Daoy (cell line): ENCODE measurements around the gene POLR2A. TPM values are rescaled to one million over a fixed set of nuclear protein-coding genes. Genes with fewer than 3 reads are reported as not detected.

ENCODE experiments used
- DNase-seq: peaks from one replicate; pipeline ENCODE4 v3.0.0-alpha.2; 2015; ENCODE audit warnings: low read depth
- total RNA-seq: library from RNA; depleted of rRNA; stranded (reverse); fragments of >200 nt; shearing (Covaris generic); gene quantifications from 2 replicates; pipeline ENCODE4 v1.2.3, GENCODE V29; 2014; rRNA removed

The POLR2A gene
- total RNA-seq = 56.2 and 74.4 TPM in 2 replicates

DNA sequence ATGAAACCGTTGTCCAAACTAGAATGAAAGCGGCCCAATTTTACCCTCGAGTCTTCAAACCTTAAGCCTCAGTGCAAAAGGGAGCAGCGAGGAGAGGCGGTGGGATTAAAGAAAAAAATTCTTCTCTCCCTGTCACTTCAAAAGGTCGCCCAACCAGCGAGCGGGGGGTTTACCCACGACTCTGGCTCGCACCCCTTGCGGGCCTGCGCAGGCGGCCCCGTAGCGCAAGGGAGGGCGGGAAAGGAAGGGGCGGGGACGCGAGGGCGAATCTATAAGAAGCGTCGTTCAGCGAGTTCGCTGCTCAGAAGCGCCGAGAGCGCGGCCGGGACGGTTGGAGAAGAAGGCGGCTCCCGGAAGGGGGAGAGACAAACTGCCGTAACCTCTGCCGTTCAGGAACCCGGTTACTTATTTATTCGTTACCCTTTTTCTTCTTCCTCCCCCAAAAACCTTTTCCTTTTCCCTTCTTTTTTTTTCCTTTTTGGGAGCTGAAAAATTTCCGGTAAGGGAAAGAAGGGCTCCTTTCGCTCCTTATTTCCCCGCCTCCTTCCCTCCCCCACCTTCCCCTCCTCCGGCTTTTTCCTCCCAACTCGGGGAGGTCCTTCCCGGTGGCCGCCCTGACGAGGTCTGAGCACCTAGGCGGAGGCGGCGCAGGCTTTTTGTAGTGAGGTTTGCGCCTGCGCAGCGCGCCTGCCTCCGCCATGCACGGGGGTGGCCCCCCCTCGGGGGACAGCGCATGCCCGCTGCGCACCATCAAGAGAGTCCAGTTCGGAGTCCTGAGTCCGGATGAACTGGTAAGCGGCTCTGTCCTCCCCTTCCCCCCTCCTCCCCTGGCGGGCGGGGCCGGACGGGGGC is at the start of gene POLR2A:
POLR2A (plus strand) TSS at position 300 of the 852 bp plus-strand sequence.
- peak; percentile 98 for DNase-seq

DNA sequence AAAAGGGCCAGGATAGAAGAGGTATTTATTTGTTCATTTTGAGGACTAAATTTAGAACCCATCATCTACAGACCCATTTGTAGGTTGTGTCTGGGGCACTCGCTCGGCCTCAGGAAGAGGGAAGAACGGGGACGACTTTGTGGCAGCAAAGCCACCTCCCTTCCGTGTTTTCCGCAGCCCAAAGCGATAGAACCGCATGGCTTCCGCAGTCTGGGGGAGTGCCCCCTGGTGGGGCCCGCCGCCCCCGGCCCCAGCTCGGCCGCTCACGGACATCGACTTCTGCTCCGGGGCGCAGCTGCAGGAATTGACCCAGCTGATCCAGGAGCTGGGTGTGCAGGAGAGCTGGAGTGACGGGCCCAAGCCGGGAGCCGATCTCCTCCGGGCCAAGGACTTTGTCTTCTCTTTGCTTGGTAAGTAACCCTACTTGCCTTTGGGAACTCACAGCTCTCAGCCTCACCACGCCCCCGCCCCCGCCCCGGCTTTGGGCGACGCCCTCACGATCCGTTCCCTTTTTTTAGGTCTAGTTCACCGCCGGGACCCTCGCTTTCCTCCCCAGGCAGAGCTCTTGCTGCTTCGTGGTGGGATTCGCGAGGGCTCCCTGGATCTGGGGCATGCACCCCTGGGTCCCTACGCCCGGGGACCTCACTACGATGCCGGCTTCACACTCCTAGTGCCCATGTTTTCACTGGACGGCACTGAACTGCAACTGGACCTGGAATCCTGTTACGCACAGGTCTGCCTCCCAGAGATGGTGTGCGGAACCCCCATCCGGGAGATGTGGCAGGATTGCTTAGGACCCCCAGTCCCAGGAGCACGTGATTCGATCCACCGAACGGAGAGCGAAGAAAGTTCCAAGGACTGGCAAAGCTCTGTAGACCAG is 48.2 kb upstream of the POLR2A start:
- DNase-seq = peak; percentile 70

DNA sequence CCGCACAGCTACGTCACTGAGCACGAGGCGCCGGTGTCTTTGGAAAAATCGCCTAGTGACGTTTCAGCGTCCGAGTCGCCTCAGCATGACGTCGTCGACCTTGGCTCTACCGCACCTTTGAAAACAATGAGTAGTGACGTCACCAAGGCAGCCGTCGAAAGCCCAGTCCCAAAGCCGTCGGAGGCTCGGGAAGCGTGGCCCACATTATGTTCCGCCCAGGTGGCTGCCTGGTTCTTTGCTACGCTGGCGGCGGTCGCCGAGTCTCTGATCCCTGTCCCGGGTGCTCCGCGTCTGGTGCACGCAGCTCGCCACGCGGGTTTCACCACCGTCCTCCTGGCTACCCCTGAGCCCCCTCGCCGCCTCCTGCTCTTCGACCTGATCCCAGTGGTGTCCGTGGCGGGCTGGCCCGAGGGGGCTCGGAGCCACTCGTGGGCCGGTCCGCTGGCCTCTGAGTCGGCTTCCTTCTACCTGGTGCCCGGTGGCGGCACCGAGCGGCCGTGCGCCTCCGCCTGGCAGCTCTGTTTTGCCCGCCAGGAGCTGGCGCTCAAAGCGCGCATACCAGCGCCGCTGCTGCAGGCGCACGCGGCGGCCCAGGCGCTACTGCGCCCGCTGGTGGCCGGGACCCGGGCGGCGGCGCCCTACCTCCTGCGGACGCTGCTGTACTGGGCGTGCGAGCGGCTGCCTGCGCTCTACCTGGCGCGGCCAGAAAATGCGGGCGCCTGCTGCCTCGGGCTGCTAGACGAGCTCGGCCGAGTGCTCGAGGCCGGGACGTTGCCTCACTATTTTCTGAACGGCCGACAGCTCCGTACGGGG is 47.4 kb upstream of the POLR2A start:
- peak; percentile 92 for DNase-seq

DNA sequence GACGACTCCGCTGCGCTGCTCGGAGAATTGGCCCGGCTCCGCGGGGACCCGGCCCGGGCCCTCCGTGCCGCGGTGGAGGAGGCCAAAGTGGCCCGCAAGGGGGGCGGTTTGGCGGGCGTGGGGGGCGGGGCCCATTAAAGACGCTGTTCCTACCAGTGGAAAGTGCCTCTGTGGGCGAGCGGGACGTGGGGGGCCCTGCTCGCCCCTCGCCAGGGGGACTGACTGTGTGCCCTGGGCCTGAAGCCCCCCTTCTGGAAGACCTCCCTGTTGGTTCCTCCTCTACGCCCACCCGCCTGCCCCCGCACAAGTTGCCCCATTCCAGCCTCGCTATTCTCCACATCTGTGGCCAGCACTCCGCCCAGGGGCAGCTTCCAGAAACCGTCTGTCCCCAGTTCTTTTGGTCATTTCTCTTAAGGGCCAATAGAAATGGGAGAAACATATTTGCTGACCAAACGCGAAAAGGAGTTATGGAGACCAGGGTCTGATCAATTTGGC is 46.8 kb upstream of the POLR2A start:
- no peak for DNase-seq

DNA sequence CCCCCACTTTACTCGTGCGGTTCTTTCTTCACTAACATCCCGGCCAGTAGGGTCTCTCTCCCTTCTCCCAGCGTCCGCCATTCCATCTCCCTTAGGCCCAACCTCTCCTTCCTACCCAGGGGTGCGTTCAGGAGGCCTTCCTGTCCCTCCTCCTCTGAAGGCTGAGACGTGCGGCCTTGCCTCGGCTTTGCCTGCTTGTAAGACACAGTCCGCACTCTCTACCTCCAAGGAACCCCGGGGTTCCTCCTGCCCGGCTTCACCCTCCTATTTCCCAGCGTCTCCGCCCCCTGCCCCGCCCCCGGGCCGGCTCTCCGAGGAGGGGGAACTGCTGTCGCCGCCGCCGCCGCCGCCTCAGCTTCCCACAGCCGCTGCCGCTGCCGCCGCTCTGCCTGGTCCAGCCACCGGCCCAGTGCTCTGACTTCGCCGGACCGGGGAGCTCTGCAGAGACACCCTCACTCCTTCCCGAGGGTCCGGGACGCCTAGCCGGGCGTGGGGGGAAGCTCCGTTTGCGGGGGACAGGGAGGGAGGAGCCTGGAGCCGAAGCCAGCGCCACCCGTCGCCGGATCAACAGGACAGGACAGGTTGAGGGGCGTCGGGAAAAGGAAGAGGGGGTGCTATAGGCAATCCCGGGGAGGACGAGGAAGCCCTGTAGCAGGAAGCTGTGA is 46.1 kb upstream of the POLR2A start:
- peak; percentile 72 for DNase-seq

DNA sequence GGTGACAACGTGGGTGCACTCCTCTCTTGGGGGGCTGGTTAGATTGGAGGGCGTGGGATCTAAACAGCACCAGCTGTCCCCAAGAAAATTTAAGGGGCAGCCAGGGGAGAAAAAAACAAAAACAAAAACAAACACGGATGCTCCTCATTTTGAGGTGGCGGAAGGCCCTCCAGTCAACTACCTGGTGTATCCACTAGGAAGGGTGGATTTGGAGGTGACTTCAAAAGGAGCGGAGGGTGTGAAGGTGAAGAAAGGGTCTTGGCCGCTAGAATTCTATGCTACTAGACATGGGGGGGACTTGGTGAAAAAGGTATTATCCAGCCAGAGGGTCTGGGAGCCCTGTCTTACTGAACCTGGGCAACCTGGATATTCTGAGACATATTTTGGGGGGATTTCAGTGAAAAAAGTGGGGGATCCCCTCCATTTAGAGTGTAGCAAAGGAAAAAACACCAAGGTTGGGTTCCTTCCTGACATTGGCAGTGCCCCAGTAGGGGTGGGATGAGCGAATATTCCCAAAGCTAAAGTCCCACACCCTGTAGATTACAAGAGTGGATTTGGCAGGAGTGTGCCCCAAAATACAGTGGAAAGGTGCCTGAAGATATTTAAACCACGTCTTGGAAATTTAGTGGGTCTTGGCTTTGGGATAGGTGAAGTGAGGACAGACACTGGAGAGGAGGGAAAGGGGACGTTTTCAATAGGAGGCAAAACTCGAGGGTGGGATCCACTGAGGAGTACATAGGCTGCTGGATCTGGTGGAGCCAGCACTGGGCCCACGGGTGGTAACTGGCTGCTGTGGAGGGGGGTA is 45.3 kb upstream of the POLR2A start:
- no peak for DNase-seq

DNA sequence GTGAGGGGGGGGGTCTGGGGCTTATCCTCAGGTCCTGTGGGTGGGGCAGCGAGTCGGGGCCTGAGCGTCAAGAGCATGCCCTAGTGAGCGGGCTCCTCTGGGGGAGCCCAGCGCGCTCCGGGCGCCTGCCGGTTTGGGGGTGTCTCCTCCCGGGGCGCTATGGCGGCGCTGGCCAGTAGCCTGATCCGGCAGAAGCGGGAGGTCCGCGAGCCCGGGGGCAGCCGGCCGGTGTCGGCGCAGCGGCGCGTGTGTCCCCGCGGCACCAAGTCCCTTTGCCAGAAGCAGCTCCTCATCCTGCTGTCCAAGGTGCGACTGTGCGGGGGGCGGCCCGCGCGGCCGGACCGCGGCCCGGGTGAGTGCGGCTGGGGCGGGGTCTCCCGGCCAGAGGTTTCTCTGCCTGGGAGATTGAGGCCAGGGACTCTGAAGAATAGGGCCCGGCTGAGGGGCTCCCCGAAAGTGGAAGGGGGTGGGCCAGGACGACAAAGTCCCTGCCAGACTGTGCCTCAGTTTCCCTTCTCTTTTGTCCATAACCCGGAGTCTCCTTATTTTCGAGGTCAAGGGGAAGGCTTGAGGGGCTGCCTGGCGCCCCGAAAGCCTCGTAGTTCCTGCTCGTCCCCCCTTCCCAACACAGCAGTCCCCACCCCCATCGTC is 44.6 kb upstream of the POLR2A start, which contains the start of gene FGF11:
FGF11 (plus strand) TSS at position 51 of the 651 bp plus-strand sequence; CDS start at position 160, 109 bp downstream.
- no peak for DNase-seq

DNA sequence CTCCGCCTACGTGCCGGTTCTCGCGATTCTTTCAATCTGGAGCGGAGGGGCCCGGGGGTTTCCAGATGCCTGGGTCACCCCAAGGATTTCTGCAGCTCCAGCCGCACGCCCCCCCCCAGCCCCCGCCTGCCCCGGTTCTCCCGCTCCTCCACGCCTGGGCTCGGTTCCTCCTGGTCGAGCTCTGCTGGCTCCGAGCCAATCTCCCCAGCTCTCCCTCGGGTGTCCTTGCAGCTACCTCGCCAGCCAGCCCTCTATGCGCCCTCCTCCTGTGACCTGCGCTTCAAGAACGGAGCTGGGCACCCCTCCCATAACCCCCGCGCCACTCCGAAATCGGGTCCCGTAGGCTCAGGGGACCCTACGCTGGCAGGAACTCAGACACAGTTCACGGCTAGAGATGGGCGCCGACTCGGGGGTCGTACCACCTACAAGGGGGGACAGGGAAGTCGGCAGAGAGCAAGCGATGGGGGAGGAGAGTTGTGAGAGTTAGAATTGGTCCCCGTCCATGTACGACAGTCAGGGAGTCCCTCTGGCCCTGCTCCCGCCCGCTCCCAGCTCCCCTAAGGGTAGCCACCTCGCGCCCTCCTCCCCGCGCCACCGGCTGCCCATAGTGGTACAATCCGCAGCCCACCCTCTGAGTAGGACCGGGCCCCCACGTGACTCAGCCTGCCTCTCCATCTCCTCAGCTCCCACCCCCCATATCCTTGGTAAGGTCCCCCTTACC is 43.9 kb upstream of the POLR2A start:
- DNase-seq = peak; percentile 65

DNA sequence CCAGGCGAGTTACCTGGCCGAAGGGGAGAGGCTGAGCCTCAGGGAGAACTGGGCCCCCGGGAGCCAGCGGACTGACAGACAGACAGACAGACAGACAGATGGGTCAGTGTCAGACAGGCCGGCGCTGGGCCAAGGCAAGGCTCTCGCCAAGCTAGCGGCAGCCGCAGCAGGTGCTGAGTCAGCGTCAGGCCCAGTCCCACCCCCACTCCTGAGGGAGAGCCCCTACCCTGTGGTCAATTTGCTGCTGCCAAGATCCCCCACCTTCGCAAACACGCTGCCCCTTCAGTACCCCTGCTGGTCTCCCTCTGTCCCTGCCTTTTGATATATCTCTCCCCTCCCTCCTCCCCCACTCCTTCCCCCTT is 43.4 kb upstream of the POLR2A start:
- peak; percentile 73 for DNase-seq

DNA sequence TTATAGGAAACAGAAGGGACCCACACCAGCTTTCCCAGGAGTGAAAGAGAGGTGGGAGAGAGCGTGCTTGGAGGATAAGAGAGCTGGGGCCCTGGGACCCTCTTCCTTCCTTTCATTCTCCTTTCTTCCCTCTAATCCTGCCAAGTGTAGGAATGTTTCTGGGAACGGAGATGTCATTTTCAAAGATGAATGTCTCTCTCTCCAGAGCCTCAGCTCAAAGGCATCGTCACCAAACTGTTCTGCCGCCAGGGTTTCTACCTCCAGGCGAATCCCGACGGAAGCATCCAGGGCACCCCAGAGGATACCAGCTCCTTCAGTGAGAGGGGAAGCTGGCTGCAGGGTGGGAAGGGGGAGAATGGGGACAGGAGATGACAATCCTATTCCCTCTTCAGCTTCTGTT is 42.9 kb upstream of the POLR2A start:
- DNase-seq = no peak

DNA sequence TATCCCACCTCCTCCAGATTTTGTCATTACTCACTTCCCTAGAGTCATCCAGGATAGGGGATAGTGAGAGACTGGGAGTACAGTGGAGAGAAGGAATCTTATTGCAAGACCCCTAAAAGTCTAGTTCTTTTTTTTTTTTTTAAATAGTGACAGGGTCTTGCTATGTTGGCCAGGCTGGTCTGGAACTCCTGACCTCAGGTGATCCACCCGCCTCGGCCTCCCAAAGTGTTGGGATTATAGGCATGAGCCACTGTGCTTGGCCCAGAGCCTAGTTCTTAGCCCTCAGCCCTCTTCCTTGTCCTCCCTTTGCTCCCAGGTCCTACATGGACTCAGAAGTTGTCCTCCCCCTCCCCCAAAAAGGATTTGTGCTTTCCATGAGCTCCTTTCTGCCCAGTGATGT is 42.0 kb upstream of the POLR2A start:
- no peak for DNase-seq

DNA sequence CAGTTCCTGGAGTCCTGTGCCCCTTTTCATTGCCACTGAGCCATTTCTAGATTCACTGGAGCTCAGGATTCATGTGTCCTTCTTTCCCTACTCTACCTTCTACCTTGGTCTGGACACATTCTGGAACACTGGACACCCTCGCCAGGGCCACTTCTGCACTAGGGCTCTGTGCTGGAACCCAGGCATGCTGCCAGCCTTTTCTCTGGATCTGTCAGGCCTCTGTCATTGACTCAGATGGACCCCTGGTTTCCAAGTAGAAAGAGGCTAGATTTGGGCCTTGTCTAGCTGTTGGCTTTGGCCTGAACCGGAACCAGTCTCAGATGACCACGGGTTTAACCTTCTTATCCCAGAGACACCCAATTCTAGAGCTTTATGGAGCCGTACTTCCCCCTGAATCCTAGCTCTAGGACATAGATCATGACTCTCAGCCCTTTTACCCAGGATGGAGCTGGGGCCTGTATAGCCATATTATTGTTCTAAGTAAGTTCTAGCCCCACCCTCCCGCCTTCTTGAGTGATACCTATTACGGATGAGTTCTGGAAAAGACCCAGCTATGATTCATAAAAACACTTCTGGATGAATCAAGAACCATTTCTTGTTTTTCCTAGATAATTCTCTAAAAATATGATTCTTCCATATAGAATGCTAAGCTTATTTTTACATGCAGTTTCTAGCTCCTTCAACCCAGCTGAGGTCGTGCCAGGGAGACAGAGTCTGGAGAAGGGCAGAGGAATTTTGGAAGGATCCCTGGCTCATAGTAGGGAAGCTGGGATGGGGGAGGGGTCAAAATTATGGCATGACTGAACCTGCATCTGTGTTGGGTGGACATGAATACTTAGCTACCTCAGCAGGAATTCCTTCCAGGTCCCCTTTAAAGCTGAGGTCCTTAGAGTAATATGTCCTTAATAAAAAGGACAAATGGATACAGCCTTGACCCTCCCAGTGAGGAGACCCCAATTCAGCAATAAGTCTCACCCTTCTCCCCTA is 40.4 kb upstream of the POLR2A start:
- peak; percentile 38 for DNase-seq

DNA sequence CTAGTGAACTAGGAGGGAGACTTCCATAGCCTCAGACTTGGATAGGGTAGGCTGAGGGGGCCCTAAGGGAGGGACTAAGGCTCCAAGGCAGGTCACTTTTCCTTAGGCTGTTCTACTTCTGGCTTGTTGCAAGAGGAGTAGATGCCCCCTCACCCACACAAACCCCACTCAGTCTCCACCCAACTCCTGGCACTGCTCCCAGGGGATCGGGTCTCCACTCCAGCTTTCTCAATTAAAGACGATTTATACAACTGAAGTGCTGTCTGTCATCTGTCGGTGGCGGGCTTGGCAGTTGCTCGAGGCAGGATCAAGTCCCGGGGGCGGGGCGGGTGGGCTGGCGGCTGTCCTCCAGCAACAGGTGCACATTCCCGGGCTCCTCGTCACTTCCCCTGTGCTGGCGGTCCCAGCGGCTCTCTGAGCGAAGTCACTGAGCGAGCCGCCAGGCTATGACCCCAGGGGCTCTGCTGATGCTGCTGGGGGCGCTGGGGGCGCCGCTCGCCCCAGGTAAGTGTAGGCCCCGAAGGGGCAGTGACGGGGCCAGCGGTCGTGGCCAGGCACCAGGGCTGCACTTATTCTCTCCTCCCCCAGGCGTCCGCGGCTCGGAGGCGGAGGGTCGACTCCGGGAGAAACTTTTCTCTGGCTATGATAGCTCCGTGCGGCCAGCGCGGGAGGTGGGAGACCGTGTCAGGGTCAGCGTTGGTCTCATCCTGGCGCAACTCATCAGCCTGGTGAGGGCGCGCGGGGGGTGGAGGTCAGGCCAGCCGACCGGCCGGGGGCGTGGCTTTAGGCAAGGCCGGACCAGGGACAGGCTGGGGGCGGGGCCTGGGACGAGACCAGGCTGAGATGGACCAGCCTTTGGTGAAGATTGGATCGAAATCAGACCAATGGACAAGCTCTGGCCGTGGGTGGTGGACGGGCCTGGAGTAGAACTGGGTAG is 39.2 kb upstream of the POLR2A start, which contains the start of gene CHRNB1:
CHRNB1 (plus strand) TSS at position 380 of the 937 bp plus-strand sequence; CDS start at position 447, 67 bp downstream.
- peak; percentile 72 for DNase-seq

DNA sequence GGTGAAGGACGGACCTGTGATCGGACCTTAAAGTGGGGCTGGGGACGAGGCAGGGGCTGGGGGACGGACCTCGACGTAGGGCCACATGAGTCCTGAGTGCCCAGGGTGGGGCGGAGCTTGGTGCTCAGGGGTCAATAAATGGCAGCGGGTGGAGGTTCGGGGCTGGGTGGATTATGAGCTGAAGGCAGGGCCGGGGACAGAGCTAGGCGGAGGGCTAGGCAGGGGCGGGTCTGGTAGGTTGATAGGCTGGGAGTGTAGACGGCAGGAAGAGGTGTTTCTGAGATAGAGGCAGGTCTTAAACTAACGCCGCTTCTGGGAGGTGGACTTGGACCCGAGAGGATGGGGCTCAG is 38.6 kb upstream of the POLR2A start:
- no peak for DNase-seq

DNA sequence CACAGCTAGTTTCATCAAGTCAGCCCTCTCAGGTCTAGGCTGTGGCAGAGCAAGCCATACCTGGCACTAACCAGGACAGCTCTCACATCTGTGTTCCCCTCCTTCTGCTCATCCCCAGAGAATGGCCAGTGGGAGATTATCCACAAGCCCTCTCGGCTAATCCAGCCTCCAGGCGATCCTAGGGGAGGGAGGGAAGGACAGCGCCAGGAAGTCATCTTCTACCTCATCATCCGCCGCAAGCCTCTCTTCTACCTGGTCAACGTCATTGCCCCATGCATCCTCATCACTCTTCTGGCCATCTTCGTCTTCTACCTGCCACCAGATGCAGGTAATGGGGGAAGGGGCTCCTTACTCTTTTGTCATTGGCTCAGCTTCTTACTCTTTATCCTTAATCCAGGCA is 35.7 kb upstream of the POLR2A start:
- DNase-seq = no peak

DNA sequence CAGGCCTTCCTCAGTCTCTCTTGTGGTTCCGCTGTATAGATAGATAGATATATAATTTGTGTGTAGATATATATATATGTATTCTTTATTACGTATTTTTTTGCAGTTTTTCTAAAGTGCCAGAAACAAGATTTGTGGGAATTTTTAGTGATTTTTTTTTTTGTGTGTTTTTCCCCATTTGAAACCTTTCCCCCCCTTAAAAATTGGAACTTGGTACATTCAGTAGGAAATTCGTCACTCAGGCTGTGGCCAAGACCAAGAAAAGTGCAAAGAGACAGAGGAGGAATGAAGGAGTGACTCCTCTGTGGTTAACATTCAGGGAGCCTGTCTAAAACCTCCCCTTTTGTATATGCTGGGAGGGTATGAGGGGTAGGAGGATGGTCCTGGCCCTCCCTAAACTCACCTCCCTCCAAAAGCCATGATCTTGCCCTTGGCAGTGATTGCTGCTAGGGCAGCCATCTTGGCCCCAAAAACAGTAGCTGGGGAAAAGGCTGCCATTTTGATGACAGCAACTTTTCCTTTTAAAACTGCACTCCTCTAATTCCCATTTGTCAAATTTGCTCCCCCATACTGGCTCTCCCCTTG is 24.1 kb upstream of the POLR2A start:
- DNase-seq = no peak
